Keratinocyte (primary cell): Measurements from ENCODE around the gene RLBP1. TPM values are rescaled to one million over a fixed set of nuclear protein-coding genes. Genes with fewer than 3 reads are reported as not detected.

Source experiments
- DNase-seq: peaks from one replicate; pipeline ENCODE4 v3.0.0-alpha.2; 2011; ENCODE audit warnings: low read depth, missing footprints, low spot score
- FAIRE-seq: peaks from 2 replicates; lab custom pipeline; 2011; peaks lifted over from hg19 to GRCh38; lab: Jason Lieb, UNC
- H2AFZ ChIP-seq: 2 replicates; pipeline ENCODE4 v1.6.0; 2012; ENCODE audit warnings: low read length, control low read depth, inconsistent platforms; ENCODE audit not compliant: control insufficient read depth
- H3K27ac ChIP-seq: 2 replicates; pipeline ENCODE4 v1.5.1; 2011; ENCODE audit warnings: low read length; ENCODE audit not compliant: control insufficient read depth, insufficient read depth
- H3K27me3 ChIP-seq: 3 replicates; pipeline ENCODE4 v1.6.0; 2011; ENCODE audit warnings: low read length; ENCODE audit not compliant: control insufficient read depth, insufficient read depth; ENCODE audit errors: extremely low read depth
- H3K36me3 ChIP-seq, 2 experiments: 2 replicates in 1 of 2; 3 replicates in 1 of 2; pipeline ENCODE4 v1.5.1; 2011; ENCODE audit warnings: low read length in 2 of 2, mild to moderate bottlenecking in 1 of 2; ENCODE audit not compliant: control insufficient read depth in 2 of 2, insufficient read depth in 2 of 2; ENCODE audit errors: extremely low read depth in 1 of 2
- H3K4me1 ChIP-seq: 3 replicates; pipeline ENCODE4 v1.5.1; 2011; ENCODE audit warnings: low read length; ENCODE audit not compliant: control insufficient read depth, insufficient read depth; ENCODE audit errors: extremely low read depth
- H3K4me2 ChIP-seq: 3 replicates; pipeline ENCODE4 v1.6.0; 2011; ENCODE audit warnings: low read depth, low read length; ENCODE audit not compliant: control insufficient read depth, insufficient read depth; ENCODE audit errors: extremely low read depth
- H3K4me3 ChIP-seq, 3 experiments: fragments of 200-600 bp in 1 of 3; sonication (generic) in 1 of 3; 2 replicates in 2 of 3; 3 replicates in 1 of 3; pipeline ENCODE4 v1.5.1; 2011 to 2016; ENCODE audit warnings: low read length in 3 of 3, mild to moderate bottlenecking in 3 of 3, control low read depth in 2 of 3, inconsistent platforms in 1 of 3, low read depth in 1 of 3, mixed read lengths in 1 of 3, mixed run types in 1 of 3, moderate library complexity in 1 of 3; ENCODE audit not compliant: control insufficient read depth in 2 of 3, insufficient read depth in 2 of 3; ENCODE audit errors: extremely low read depth in 1 of 3
- H3K79me2 ChIP-seq: 2 replicates; pipeline ENCODE4 v1.6.0; 2012; ENCODE audit warnings: low read length; ENCODE audit not compliant: control insufficient read depth, insufficient read depth
- H3K9ac ChIP-seq: 3 replicates; pipeline ENCODE4 v1.6.0; 2011; ENCODE audit warnings: low read length; ENCODE audit not compliant: control insufficient read depth, insufficient read depth; ENCODE audit errors: extremely low read depth
- H3K9me1 ChIP-seq: 3 replicates; pipeline ENCODE4 v1.6.0; 2011; ENCODE audit warnings: low read length; ENCODE audit not compliant: control insufficient read depth, insufficient read depth; ENCODE audit errors: extremely low read depth
- H3K9me3 ChIP-seq: 2 replicates; pipeline ENCODE4 v1.5.1; 2012; ENCODE audit warnings: low read depth, low read length; ENCODE audit not compliant: control insufficient read depth
- H4K20me1 ChIP-seq: 3 replicates; pipeline ENCODE4 v1.6.0; 2011; ENCODE audit warnings: low read length; ENCODE audit not compliant: control insufficient read depth, insufficient read depth; ENCODE audit errors: extremely low read depth
- CTCF ChIP-seq, 3 experiments: IDR thresholded peaks in 1 of 3; conservative IDR thresholded peaks in 1 of 3; optimal IDR thresholded peaks in 1 of 3; 2 replicates in 2 of 3; 3 replicates in 1 of 3; pipeline versions ENCODE3 to v1.5.1; 2011; ENCODE audit warnings: low read length in 3 of 3, mild to moderate bottlenecking in 3 of 3, moderate library complexity in 2 of 3, control low read depth in 1 of 3, inconsistent platforms in 1 of 3; ENCODE audit not compliant: insufficient read depth in 2 of 3; ENCODE audit errors: extremely low read depth in 1 of 3
- EZH2 ChIP-seq: IDR thresholded peaks from one replicate; pipeline ENCODE4 v1.6.1; 2012; ENCODE audit warnings: inconsistent platforms, mild to moderate bottlenecking, low read length, moderate library complexity
- dilution Hi-C: fragments of 300-500 bp; cut with MboI; formaldehyde crosslinking; loops from one replicate; pipeline ENCODE4 v1.7.0; 2020; ENCODE audit warnings: low sequenced_read_pairs; ENCODE audit not compliant: extremely low pct_ligation_motif_present
- polyA plus RNA-seq, 5 experiments: library from polyadenylated mRNA; depleted of rRNA in 3 of 5; stranded (reverse) in 3 of 5; stranded (forward) in 1 of 5; unstranded in 1 of 5; fragments of >200 nt; gene quantifications; 1 replicate in 1 of 5; 2 replicates in 3 of 5; 3 replicates in 1 of 5; pipeline versions ENCODE4 v1.2.1 to v1.2.3, GENCODE V29; 2011 to 2012; ENCODE audit warnings: missing spikeins in 2 of 5, low read depth in 1 of 5, low replicate concordance in 1 of 5

The RLBP1 gene
- polyA plus RNA-seq, 1 donor (not counting 4 experiments of a cell fraction or from before 2014, with no cell fraction given): not detected

GRCh38 chr15:89231832-89232231, 10.5 kb upstream of the RLBP1 start:
- no peaks in the 10 kb centered on the region for H3K9me3 ChIP-seq
- H3K79me2 ChIP-seq: no peaks in the 10 kb centered on the region
- H4K20me1 ChIP-seq: no peaks in the 10 kb centered on the region
- DNase-seq (no peak), FAIRE-seq (no peak)
- H3K4me2 ChIP-seq: no peak overlapping the region
- no peak overlapping the region for H2AFZ ChIP-seq
- H3K9ac ChIP-seq: no peak overlapping the region
- no peak overlapping the region for H3K27ac ChIP-seq
- TF ChIP-seq CTCF (optimal IDR thresholded peaks at IDR 0.05 in 1 of 3, IDR thresholded peaks at IDR 0.05 in 1 of 3, conservative IDR thresholded peaks at IDR 0.05 in 1 of 3; ENCODE audit: extremely low read depth in 1 of 3, insufficient read depth in 2 of 3, low read length in 3 of 3) (no peak), EZH2 (no peak)
- no peaks in the 10 kb centered on the region for H3K36me3 ChIP-seq
- no peaks in the 10 kb centered on the region for H3K27me3 ChIP-seq
- dilution Hi-C loops: no loop called here
- H3K4me3 ChIP-seq: no peak overlapping the region
- H3K4me1 ChIP-seq: no peaks in the 10 kb centered on the region
- H3K9me1 ChIP-seq: no peaks in the 10 kb centered on the region

- TF ChIP-seq CTCF (optimal IDR thresholded peaks at IDR 0.05 in 1 of 3, IDR thresholded peaks at IDR 0.05 in 1 of 3, conservative IDR thresholded peaks at IDR 0.05 in 1 of 3; ENCODE audit: extremely low read depth in 1 of 3, insufficient read depth in 2 of 3, low read length in 3 of 3) (no peak), EZH2 (no peak)
- Histone ChIP-seq H3K79me2 (no peaks in the 10 kb centered on the region), H3K4me3 (no peak overlapping the region), H3K27me3 (no peaks in the 10 kb centered on the region), H3K4me2 (no peak overlapping the region), H3K9me1 (no peaks in the 10 kb centered on the region), H3K4me1 (no peaks in the 10 kb centered on the region), H2AFZ (no peak overlapping the region), H3K27ac (no peak overlapping the region), H3K9ac (no peak overlapping the region), H3K36me3 (no peaks in the 10 kb centered on the region), H3K9me3 (no peaks in the 10 kb centered on the region), H4K20me1 (no peaks in the 10 kb centered on the region)
- dilution Hi-C loops: no loop called here
- DNase-seq (no peak), FAIRE-seq (no peak)
Observed at GRCh38 chr15:89230277-89230676, 8.9 kb upstream of the RLBP1 start.
